Astrocyte of the cerebellum (primary cell): Measurements from ENCODE around the gene PAXX.

Experiments
- DNase-seq: peaks from one replicate; pipeline ENCODE4 v3.0.0-alpha.2; 2011; ENCODE audit warnings: low read depth
- H3K4me3 ChIP-seq: 2 replicates; pipeline ENCODE4 v1.5.1; 2011; ENCODE audit warnings: mild to moderate bottlenecking, low read depth, low read length, moderate library complexity
- CTCF ChIP-seq: IDR thresholded peaks from 2 replicates; pipeline ENCODE4 v1.5.1; 2012; ENCODE audit warnings: low read length, low read depth, moderate library complexity, mild to moderate bottlenecking; ENCODE audit errors: missing control alignments
- in situ Hi-C: cut with HindIII; loops from 2 replicates; pipeline ENCODE4 v1.10.0; 2017; ENCODE audit warnings: low sequenced_read_pairs

The PAXX gene

DNA sequence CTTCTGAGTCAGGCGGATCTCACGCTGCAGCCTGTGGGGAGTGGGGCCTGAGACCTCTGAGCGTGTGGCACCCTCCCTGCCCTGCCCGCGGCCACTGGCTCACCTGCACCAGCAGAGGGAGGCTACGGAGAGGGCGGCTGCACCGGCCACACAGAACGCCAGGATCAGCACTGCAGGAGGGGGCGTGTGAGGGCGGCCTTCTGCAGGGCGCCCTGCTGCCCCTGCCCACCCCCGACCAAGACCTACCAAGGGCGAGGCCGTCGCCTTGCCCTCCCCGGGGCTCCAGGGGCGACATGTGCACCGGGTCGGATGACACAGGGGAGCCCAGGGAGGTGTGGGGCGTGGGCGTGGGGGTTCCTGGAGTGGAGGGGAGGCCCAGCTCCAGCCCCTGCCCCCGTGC, 48.3 kb downstream of the PAXX start:
- in situ Hi-C loops: loop anchor here (25.0 kb wide), 1 partner anchor 253 kb away; the partner anchor contains the start of genes CCDC183 and TMEM141

DNA sequence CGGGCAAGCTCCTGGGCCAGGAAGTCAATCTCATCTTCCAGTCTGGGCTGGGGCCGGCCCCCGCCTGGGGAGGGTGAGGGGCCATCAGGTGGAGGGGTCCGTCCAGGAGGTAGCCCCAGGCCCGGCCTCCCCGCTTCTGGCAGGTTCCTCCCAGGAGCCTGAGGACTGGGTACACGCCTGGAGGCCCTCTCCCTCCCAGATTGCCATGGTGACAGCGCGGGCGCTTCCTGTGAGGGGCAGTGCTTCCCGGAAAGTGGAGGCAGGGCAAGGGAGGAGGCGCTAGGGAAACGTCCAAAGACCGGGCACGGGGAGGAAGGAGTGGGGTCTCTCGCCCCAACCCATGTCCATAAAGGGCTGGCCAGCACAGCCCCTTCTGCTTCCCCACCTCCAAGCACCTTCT, 48.9 kb downstream of the PAXX start:
- no peak for TF ChIP-seq CTCF
- in situ Hi-C loops: loop anchor here (25.0 kb wide), 1 partner anchor 254 kb away; the partner anchor contains the start of genes CCDC183 and TMEM141
- DNase-seq: no peak
- H3K4me3 ChIP-seq: no peak overlapping the region

More for the DNA sequence above, 48.3 kb downstream of the PAXX start:
- no peak for DNase-seq
- no peak overlapping the region for H3K4me3 ChIP-seq
- TF ChIP-seq CTCF: no peak

DNA sequence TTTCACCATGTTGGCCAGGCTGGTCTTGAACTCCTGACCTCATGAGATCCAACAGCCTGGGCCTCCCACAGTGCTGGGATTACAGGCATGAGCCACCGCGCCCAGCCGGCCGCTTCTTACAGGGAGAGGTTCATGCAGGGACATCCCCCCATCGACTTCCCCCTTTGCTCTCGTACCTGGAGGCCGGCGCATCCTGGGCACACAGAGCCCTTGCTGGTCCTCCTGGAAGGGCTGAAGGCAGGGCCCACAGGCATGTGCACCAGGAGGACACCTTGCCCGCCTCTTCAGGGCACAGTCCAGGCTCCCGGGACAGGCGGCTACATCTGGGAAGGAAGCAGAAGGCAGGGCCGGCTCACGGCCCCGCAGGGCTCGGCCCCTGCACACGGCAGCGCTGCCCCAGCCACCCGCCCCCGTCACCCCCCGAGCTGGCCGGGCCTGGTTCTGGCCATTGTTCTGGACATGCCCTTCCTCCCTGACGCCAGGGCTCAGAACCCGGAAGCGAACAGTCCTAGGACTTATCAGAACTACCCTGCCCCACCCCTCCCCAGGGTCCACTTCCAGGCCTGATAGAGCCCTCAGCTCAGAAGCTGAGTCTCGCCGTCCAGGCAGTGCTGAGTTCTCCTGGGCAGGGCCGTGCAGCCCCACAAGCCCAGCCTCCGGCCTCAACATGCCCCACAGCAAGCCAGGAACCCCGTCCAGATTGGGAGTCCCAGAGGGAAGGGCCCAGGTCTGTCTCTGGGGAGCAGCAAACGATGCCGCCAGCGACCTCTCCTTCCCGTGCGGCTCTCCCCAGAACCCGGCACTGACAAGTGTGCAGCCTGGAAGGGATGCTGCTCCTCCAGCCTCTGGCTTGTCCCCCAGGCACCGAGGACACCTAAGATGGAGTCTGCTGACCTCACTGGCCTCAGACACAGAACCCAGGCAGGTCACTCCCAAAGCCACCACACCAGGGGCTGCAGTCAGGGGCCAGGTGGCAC, 50.8 kb downstream of the PAXX start:
- no peak overlapping the region for H3K4me3 ChIP-seq
- TF ChIP-seq CTCF: no peak
- in situ Hi-C loops: loop anchor here (25.0 kb wide), 1 partner anchor 256 kb away; the partner anchor contains the start of genes CCDC183 and TMEM141
- no peak for DNase-seq
